Measurements from ENCODE around the gene GRM7.

Gene GRM7

GRCh38 chr3:7657214-7658112 lies 796.5 kb downstream of the GRM7 start:
- peak; percentile 1 for DNase-seq (ENCODE audit: low read depth)
- no peak for TF ChIP-seq CTCF (conservative IDR thresholded peaks at IDR 0.05; ENCODE audit: low read depth, low read length)
- no peak overlapping the region for H3K4me3 ChIP-seq (ENCODE audit: low read depth, low read length)

- no peak for DNase-seq (ENCODE audit: low read depth)
- no peak overlapping the region for H3K4me3 ChIP-seq (ENCODE audit: low read depth, low read length)
Observed at GRCh38 chr3:7658294-7658693, 797.4 kb downstream of the GRM7 start.

GRCh38 chr3:7659079-7659478 lies 798.2 kb downstream of the GRM7 start:
- DNase-seq (ENCODE audit: low read depth) = no peak
- no peak for TF ChIP-seq CTCF (conservative IDR thresholded peaks at IDR 0.05; ENCODE audit: low read depth, low read length)
- no peak overlapping the region for H3K4me3 ChIP-seq (ENCODE audit: low read depth, low read length)

More at GRCh38 chr3:7658294-7658693, 797.4 kb downstream of the GRM7 start:
- no peak for TF ChIP-seq CTCF (conservative IDR thresholded peaks at IDR 0.05; ENCODE audit: low read depth, low read length)

GRCh38 chr3:7663771-7664170 lies 802.9 kb downstream of the GRM7 start:
- no peak for TF ChIP-seq CTCF (conservative IDR thresholded peaks at IDR 0.05; ENCODE audit: low read depth, low read length)
- H3K4me3 ChIP-seq (ENCODE audit: low read depth, low read length) = no peak overlapping the region
- no peak for DNase-seq (ENCODE audit: low read depth)

GRCh38 chr3:7667774-7668173 lies 806.9 kb downstream of the GRM7 start:
- H3K4me3 ChIP-seq (ENCODE audit: low read depth, low read length) = no peak overlapping the region
- no peak for DNase-seq (ENCODE audit: low read depth)
- TF ChIP-seq CTCF (conservative IDR thresholded peaks at IDR 0.05; ENCODE audit: low read depth, low read length) = no peak

- H3K4me3 ChIP-seq (ENCODE audit: low read depth, low read length) = no peak overlapping the region
- no peak for TF ChIP-seq CTCF (conservative IDR thresholded peaks at IDR 0.05; ENCODE audit: low read depth, low read length)
- no peak for DNase-seq (ENCODE audit: low read depth)
Observed at GRCh38 chr3:7669641-7670040, 808.7 kb downstream of the GRM7 start.

- H3K4me3 ChIP-seq (ENCODE audit: low read depth, low read length) = no peak overlapping the region
- no peak for TF ChIP-seq CTCF (conservative IDR thresholded peaks at IDR 0.05; ENCODE audit: low read depth, low read length)
- DNase-seq (ENCODE audit: low read depth) = no peak
Observed at GRCh38 chr3:7678521-7678920, 817.6 kb downstream of the GRM7 start.

All from choroid plexus epithelial cell (primary cell).